Prostate gland (tissue), 2 donors: ENCODE results near the gene MDGA2. TPM values are rescaled to one million over a fixed set of nuclear protein-coding genes. Genes with fewer than 3 reads are reported as not detected.

Source experiments
- DNase-seq: peaks from one replicate; pipeline ENCODE4 v3.0.0-alpha.2; 2019; ENCODE audit warnings: low spot score
- H3K27ac ChIP-seq, 2 donors: fragments of 200-600 bp; sonication (generic); 2 replicates each; pipeline ENCODE4 v1.5.1; 2017 to 2019
- H3K27me3 ChIP-seq: fragments of 200-600 bp; sonication (generic); replicated peaks from 2 replicates; pipeline ENCODE4 v1.5.1; 2019; ENCODE audit not compliant: insufficient read depth
- H3K36me3 ChIP-seq, 2 donors: fragments of 200-600 bp; sonication (generic); 1 replicate in 1 of 2; 2 replicates in 1 of 2; pipeline versions ENCODE4 v1.5.1 to v1.8.1; 2017 to 2019
- H3K4me1 ChIP-seq: fragments of 200-600 bp; sonication (generic); replicated peaks from 2 replicates; pipeline ENCODE4 v1.5.1; 2019
- H3K4me3 ChIP-seq, 2 donors: fragments of 200-600 bp; sonication (generic); 2 replicates each; pipeline ENCODE4 v1.5.1; 2017 to 2019
- H3K9me3 ChIP-seq: fragments of 200-600 bp; sonication (generic); 2 replicates; pipeline ENCODE4 v1.5.1; 2017
- POLR2A ChIP-seq: fragments of 450-650 bp; IDR thresholded peaks from one replicate; pipeline ENCODE4 v1.6.1; 2016; ENCODE audit warnings: antibody characterized with exemption, mild to moderate bottlenecking
- POLR2AphosphoS5 ChIP-seq: sonication (generic); formaldehyde crosslinking; IDR thresholded peaks from one replicate; pipeline ENCODE4 v1.6.1; 2017; ENCODE audit warnings: antibody characterized with exemption
- WGBS: methylation state at CpG from one replicate; pipeline ENCODE4 v1.1.5; 2018; 5-methylcytosine and 5-hydroxymethylcytosine counted together
- intact Hi-C: fragments of 100-400 bp; cut with DNase I; formaldehyde crosslinking; loops from one replicate; pipeline ENCODE4 v1.14.2; 2022
- total RNA-seq, 2 donors: library from RNA; depleted of rRNA; stranded (reverse); fragments of >200 nt; gene quantifications; one replicate each; pipeline ENCODE4 v1.1.0, GENCODE V29; 2016
- TF ChIP-seq, protein P1 (sequence below), 4 experiments: fragments of 200-600 bp in 2 of 4; fragments of 450-650 bp in 2 of 4; sonication (generic) in 2 of 4; IDR thresholded peaks; 1 replicate in 3 of 4; 2 replicates in 1 of 4; pipeline ENCODE4 v1.5.1; 2016 to 2019; ENCODE audit warnings: antibody characterized with exemption in 4 of 4, mild to moderate bottlenecking in 2 of 4, moderate library complexity in 2 of 4

Gene MDGA2
- total RNA-seq, 2 donors from 2014 or later, result 2.1 TPM; not detected in 1

DNA sequence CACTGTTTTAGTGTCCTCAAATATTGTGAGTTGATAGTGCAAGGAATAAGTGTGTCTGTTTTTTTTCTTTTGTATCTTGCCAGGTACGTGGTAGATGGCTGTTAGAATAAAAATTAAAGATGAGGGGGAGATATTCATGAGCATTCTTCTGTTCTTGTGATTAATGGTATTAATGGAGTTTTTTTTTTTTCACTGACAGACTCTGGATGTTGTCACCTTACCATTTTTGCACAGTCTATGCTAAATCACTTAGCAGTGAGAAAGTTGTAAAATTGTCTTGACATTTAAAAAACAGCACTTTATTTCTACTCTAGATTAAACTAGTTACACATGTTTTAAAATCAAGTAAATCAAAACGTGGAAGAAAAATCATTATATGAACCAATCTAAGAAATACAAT, 204.3 kb downstream of the MDGA2 start:
- Histone ChIP-seq H3K4me3 (no peak overlapping the region), H3K27ac (no peak overlapping the region), H3K9me3 (no peaks in the 10 kb centered on the region), H3K36me3 (no peaks in the 10 kb centered on the region), H3K4me1 (no peaks in the 10 kb centered on the region), H3K27me3 (no peaks in the 10 kb centered on the region)
- intact Hi-C loops, result no loop called here
- TF ChIP-seq POLR2A (no peak), POLR2AphosphoS5 (no peak)
- TF ChIP-seq, protein P1, sequence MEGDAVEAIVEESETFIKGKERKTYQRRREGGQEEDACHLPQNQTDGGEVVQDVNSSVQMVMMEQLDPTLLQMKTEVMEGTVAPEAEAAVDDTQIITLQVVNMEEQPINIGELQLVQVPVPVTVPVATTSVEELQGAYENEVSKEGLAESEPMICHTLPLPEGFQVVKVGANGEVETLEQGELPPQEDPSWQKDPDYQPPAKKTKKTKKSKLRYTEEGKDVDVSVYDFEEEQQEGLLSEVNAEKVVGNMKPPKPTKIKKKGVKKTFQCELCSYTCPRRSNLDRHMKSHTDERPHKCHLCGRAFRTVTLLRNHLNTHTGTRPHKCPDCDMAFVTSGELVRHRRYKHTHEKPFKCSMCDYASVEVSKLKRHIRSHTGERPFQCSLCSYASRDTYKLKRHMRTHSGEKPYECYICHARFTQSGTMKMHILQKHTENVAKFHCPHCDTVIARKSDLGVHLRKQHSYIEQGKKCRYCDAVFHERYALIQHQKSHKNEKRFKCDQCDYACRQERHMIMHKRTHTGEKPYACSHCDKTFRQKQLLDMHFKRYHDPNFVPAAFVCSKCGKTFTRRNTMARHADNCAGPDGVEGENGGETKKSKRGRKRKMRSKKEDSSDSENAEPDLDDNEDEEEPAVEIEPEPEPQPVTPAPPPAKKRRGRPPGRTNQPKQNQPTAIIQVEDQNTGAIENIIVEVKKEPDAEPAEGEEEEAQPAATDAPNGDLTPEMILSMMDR (IDR thresholded peaks at IDR 0.05), result no peak
- no peak for DNase-seq
- WGBS, result 47% methylated on average over 2 of the region's 2 CpGs

DNA sequence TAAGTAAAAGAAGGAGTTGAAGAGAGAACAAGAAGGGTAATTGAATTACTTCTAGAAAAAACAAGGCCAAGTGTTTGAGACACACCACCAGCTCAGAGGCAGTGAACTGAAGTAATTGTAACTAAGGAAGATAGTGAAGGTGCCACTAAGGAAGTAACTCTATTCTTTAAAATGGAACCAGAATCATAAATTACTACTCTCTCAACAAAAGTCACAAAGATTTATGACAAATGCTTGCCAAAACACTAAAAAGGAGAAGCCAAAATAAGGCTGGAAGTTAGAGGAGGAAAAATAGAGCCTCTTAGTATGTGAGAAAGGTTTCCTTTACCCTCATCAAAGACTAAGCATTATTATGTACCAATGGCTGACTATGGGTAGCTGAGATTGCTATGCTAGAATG, 208.5 kb downstream of the MDGA2 start:
- TF ChIP-seq POLR2AphosphoS5 (no peak), POLR2A (no peak)
- TF ChIP-seq, protein P1 (IDR thresholded peaks at IDR 0.05), result no peak
- no peaks in the 10 kb centered on the region for H3K4me1 ChIP-seq

DNA sequence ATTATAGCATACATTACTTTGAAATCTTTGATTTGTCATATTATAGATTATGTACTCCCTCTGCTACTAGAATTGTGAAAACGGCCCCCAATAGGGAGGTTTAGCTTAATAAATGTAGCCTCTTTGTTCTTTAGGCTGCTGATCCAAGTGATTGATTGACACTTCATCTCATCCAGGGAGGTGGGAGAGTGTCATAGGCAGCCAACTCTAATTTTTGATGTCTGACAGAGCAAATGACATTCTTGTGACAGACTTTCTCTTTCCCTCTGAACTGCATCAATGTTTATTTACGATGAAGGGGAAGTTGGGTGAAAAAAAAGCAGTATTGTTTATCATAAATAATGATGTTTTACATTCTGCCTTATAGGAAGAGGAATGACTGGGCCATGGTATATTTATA, 221.4 kb downstream of the MDGA2 start:
- no peak for DNase-seq
- H3K9me3 ChIP-seq, result no peaks in the 10 kb centered on the region
- TF ChIP-seq POLR2A (no peak), POLR2AphosphoS5 (no peak)
- TF ChIP-seq, protein P1 (IDR thresholded peaks at IDR 0.05), result no peak
- H3K27me3 ChIP-seq, result no peaks in the 10 kb centered on the region
- H3K4me3 ChIP-seq, result no peak overlapping the region
- no peak overlapping the region for H3K27ac ChIP-seq
- no peaks in the 10 kb centered on the region for H3K36me3 ChIP-seq
- intact Hi-C loops, result no loop called here
- 84% methylated on average over 2 of the region's 2 CpGs for WGBS
- no peaks in the 10 kb centered on the region for H3K4me1 ChIP-seq

More for the DNA sequence above, 208.5 kb downstream of the MDGA2 start:
- no peaks in the 10 kb centered on the region for H3K27me3 ChIP-seq
- H3K9me3 ChIP-seq, result no peaks in the 10 kb centered on the region
- no peak overlapping the region for H3K4me3 ChIP-seq
- no peak overlapping the region for H3K27ac ChIP-seq
- no peak for DNase-seq
- H3K36me3 ChIP-seq, result no peaks in the 10 kb centered on the region
- intact Hi-C loops, result no loop called here

DNA sequence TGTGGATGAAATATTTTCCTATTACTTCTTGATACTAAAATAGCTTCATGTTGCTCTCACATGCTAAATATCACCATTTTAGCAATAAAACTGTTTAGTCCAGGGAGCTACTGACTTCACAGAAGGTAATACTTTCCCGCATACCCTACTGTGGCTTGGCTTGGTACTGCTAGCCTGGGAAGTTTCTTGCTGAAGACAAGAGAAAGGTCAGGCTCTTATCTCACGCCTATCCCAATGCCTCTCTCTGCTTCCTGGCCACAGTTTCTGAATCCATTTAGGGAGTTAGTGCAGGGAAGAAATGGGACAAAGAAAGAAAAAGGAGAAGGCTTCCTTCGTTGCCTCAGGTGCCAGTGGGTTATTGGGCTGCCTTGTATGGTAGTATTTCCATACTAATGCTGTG, 228.3 kb downstream of the MDGA2 start:
- 90% methylated on average over 3 of the region's 3 CpGs for WGBS
- no peaks in the 10 kb centered on the region for H3K36me3 ChIP-seq
- intact Hi-C loops, result no loop called here

DNA sequence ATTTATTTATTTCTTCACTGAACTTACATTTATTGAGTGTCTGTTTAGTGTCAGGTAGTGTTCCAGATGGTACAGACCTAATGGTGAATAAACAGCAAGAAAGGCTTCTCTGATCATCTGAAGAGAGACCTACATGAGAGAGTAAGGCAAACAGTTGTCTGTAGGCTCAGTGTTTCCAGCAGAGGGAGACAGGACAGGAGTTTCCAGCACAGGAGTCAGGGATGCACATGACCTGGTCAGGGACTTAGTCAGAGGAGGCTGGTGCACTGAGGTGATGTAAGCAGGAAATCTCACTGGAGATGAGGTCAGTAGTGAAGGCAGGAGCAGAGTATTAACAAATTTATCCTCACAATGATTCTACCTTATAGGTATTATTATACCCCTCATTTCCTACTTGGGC, 233.2 kb downstream of the MDGA2 start:
- TF ChIP-seq POLR2AphosphoS5 (no peak), POLR2A (no peak)
- TF ChIP-seq, protein P1 (IDR thresholded peaks at IDR 0.05), result no peak
- Histone ChIP-seq H3K4me3 (no peak overlapping the region), H3K36me3 (no peaks in the 10 kb centered on the region), H3K9me3 (no peaks in the 10 kb centered on the region), H3K27me3 (no peaks in the 10 kb centered on the region), H3K27ac (no peak overlapping the region), H3K4me1 (no peaks in the 10 kb centered on the region)
- no peak for DNase-seq
- intact Hi-C loops, result no loop called here

More for the DNA sequence above, 228.3 kb downstream of the MDGA2 start:
- Histone ChIP-seq H3K4me1 (no peaks in the 10 kb centered on the region), H3K27ac (no peak overlapping the region), H3K4me3 (no peak overlapping the region), H3K27me3 (no peaks in the 10 kb centered on the region), H3K9me3 (no peaks in the 10 kb centered on the region)
- TF ChIP-seq, protein P1 (IDR thresholded peaks at IDR 0.05), result no peak
- DNase-seq, result no peak
